Fibroblast of lung (primary cell): ENCODE measurements around the gene MRPL48.

Experiments used
- EZH2 ChIP-seq: IDR thresholded peaks from 2 replicates; pipeline ENCODE4 v1.5.1; 2012; ENCODE audit warnings: low read length, control low read depth, mild to moderate bottlenecking; ENCODE audit errors: missing control alignments
- TF ChIP-seq, protein P1 (sequence below), 2 donors: IDR thresholded peaks in 1 of 2; conservative IDR thresholded peaks in 1 of 2; 1 replicate in 1 of 2; 2 replicates in 1 of 2; pipeline ENCODE4 v1.5.1; 2011 to 2012; ENCODE audit warnings: low read length in 2 of 2, control low read depth in 1 of 2, inconsistent platforms in 1 of 2, low read depth in 1 of 2, mild to moderate bottlenecking in 1 of 2

DNA sequence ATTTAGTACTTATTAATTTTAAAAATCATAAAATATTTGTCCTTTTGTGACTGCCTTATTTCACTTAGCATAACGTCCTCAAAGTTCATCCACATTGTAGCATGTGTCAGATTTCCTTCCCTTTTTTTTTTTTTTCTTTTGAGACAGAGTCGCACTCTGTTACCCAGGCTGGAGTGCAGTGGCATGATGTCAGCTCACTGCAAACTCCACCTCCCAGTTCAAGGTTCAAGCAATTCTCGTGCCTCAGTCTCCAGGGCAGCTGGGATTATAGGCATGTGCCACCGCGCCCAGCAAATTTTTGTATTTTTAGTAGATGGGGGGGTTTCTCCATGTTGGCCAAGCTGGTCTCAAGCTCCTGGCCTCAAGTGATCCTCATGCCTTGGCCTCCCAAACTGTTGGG lies 37.4 kb upstream of the MRPL48 start:
- TF ChIP-seq, protein P1, sequence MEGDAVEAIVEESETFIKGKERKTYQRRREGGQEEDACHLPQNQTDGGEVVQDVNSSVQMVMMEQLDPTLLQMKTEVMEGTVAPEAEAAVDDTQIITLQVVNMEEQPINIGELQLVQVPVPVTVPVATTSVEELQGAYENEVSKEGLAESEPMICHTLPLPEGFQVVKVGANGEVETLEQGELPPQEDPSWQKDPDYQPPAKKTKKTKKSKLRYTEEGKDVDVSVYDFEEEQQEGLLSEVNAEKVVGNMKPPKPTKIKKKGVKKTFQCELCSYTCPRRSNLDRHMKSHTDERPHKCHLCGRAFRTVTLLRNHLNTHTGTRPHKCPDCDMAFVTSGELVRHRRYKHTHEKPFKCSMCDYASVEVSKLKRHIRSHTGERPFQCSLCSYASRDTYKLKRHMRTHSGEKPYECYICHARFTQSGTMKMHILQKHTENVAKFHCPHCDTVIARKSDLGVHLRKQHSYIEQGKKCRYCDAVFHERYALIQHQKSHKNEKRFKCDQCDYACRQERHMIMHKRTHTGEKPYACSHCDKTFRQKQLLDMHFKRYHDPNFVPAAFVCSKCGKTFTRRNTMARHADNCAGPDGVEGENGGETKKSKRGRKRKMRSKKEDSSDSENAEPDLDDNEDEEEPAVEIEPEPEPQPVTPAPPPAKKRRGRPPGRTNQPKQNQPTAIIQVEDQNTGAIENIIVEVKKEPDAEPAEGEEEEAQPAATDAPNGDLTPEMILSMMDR (conservative IDR thresholded peaks at IDR 0.05 in 1 of 2, IDR thresholded peaks at IDR 0.05 in 1 of 2; ENCODE audit: low read depth in 1 of 2, low read length in 2 of 2) = no peak
- TF ChIP-seq EZH2 = no peak
